Ishikawa (cell line): ENCODE results near the gene TNFRSF1A.

Experiments used
- CEBPB ChIP-seq: IDR thresholded peaks from 2 replicates; pipeline ENCODE4 v1.6.1; 2012
- CREB1 ChIP-seq: IDR thresholded peaks from 2 replicates; pipeline ENCODE4 v1.6.1; 2012; ENCODE audit warnings: low read depth
- EGR1 ChIP-seq: IDR thresholded peaks from 2 replicates; pipeline ENCODE4 v1.6.1; 2012
- EP300 ChIP-seq: IDR thresholded peaks from 2 replicates; pipeline ENCODE4 v1.6.1; 2012; ENCODE audit warnings: borderline replicate concordance
- FOXM1 ChIP-seq: IDR thresholded peaks from 2 replicates; pipeline ENCODE4 v1.6.1; 2012; ENCODE audit warnings: low read depth, borderline replicate concordance
- RAD21 ChIP-seq: IDR thresholded peaks from 2 replicates; pipeline ENCODE4 v1.6.1; 2012; ENCODE audit warnings: low read depth
- TAF1 ChIP-seq: IDR thresholded peaks from 2 replicates; pipeline ENCODE4 v1.6.1; 2012; ENCODE audit warnings: low read depth, mild to moderate bottlenecking
- TF ChIP-seq, protein P1 (sequence below): IDR thresholded peaks from 2 replicates; pipeline ENCODE4 v1.6.1; 2012
- TF ChIP-seq, protein P2 (sequence below): IDR thresholded peaks from 2 replicates; pipeline ENCODE4 v1.6.1; 2012
- TF ChIP-seq, protein P3 (sequence below): IDR thresholded peaks from 2 replicates; pipeline ENCODE4 v1.6.1; 2012; ENCODE audit warnings: low read depth, mild to moderate bottlenecking

DNA sequence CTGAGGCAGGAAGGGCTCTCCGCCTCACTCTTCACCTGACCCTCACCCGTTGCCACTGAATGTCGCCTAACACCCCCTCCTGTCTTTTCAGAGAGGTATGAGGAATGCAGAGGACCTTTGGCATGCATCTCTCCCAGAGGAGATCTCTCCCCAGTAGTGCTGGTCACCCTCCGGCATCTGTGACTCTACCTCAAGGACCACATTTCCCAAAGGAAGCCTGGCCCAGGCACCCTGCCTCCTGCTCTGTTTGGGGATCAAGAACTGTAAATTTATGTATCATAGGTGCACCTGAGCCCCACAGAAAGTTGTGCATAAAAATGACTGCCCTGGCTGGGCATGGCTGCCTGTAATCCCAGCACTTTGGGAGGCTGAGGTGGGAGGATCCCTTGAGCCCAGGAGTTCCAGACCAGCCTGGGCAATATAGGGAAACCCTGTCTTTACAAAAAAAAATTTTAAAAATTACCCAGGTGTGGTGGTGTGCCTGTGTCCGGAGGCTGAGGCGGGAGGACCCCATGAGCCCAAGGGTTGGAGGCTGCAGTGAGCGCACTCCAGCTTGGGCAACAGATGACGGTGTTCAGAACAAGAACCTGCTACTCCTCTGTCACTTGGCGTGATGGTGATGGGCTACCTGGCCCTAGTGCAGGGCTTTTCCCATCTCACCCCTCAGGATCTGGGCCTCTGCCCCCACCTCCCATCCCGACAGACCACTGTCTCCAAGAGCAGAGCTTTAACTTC is 13.7 kb downstream of the TNFRSF1A start:
- TF ChIP-seq CREB1: no peak
- no peak for TF ChIP-seq EGR1
- no peak for TF ChIP-seq FOXM1
- TF ChIP-seq TAF1: no peak
- TF ChIP-seq CEBPB: no peak
- TF ChIP-seq, protein P1, sequence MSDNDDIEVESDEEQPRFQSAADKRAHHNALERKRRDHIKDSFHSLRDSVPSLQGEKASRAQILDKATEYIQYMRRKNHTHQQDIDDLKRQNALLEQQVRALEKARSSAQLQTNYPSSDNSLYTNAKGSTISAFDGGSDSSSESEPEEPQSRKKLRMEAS: no peak
- TF ChIP-seq, protein P2, sequence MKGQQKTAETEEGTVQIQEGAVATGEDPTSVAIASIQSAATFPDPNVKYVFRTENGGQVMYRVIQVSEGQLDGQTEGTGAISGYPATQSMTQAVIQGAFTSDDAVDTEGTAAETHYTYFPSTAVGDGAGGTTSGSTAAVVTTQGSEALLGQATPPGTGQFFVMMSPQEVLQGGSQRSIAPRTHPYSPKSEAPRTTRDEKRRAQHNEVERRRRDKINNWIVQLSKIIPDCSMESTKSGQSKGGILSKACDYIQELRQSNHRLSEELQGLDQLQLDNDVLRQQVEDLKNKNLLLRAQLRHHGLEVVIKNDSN: no peak
- no peak for TF ChIP-seq RAD21
- TF ChIP-seq, protein P3, sequence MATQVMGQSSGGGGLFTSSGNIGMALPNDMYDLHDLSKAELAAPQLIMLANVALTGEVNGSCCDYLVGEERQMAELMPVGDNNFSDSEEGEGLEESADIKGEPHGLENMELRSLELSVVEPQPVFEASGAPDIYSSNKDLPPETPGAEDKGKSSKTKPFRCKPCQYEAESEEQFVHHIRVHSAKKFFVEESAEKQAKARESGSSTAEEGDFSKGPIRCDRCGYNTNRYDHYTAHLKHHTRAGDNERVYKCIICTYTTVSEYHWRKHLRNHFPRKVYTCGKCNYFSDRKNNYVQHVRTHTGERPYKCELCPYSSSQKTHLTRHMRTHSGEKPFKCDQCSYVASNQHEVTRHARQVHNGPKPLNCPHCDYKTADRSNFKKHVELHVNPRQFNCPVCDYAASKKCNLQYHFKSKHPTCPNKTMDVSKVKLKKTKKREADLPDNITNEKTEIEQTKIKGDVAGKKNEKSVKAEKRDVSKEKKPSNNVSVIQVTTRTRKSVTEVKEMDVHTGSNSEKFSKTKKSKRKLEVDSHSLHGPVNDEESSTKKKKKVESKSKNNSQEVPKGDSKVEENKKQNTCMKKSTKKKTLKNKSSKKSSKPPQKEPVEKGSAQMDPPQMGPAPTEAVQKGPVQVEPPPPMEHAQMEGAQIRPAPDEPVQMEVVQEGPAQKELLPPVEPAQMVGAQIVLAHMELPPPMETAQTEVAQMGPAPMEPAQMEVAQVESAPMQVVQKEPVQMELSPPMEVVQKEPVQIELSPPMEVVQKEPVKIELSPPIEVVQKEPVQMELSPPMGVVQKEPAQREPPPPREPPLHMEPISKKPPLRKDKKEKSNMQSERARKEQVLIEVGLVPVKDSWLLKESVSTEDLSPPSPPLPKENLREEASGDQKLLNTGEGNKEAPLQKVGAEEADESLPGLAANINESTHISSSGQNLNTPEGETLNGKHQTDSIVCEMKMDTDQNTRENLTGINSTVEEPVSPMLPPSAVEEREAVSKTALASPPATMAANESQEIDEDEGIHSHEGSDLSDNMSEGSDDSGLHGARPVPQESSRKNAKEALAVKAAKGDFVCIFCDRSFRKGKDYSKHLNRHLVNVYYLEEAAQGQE: no peak
- no peak for TF ChIP-seq EP300
